Epidermal melanocyte (primary cell): ENCODE data around the gene CZIB.
"Not testable (repeated sequence)": the region's sequence is repeated elsewhere in the genome, so short reads cannot be mapped to it uniquely, and the experiment has no call there.

Experiments
- DNase-seq: peaks from one replicate; pipeline ENCODE4 v3.0.0; 2011; ENCODE audit warnings: low spot score; ENCODE audit not compliant: insufficient read length

Gene CZIB

GRCh38 chr1:53189061-53189460, 31.4 kb downstream of the CZIB start:
- no peak for DNase-seq

- no peak for DNase-seq
These were observed 32.3 kb downstream of the CZIB start for GRCh38 chr1:53188099-53188498.

- no peak for DNase-seq
These were observed 33.0 kb downstream of the CZIB start for GRCh38 chr1:53187401-53187800.

- DNase-seq: no peak
These were observed 33.9 kb downstream of the CZIB start for GRCh38 chr1:53186533-53186932.

- DNase-seq: not testable (repeated sequence)
These were observed 34.5 kb downstream of the CZIB start for GRCh38 chr1:53185955-53186297.

GRCh38 chr1:53183095-53183990, 37.1 kb downstream of the CZIB start:
- no peak for DNase-seq

GRCh38 chr1:53182716-53183094, 37.7 kb downstream of the CZIB start:
- no peak for DNase-seq

GRCh38 chr1:53182111-53182593, 38.3 kb downstream of the CZIB start:
- peak; percentile 82 for DNase-seq

GRCh38 chr1:53180951-53181350, 39.5 kb downstream of the CZIB start:
- DNase-seq: no peak

GRCh38 chr1:53180226-53180625, 40.2 kb downstream of the CZIB start:
- no peak for DNase-seq

GRCh38 chr1:53176452-53177208, 43.8 kb downstream of the CZIB start:
- no peak for DNase-seq

GRCh38 chr1:53174971-53175913, 45.2 kb downstream of the CZIB start:
- DNase-seq: no peak

GRCh38 chr1:53172426-53173128, 47.9 kb downstream of the CZIB start:
- peak; percentile 73 for DNase-seq

GRCh38 chr1:53166912-53167311, 53.5 kb downstream of the CZIB start:
- no peak for DNase-seq

- no peak for DNase-seq
These were observed 54.1 kb downstream of the CZIB start for GRCh38 chr1:53166366-53166765.

GRCh38 chr1:53165408-53165961, 54.9 kb downstream of the CZIB start:
- no peak for DNase-seq
